Neural crest cell (in vitro differentiated cells): ENCODE results near the gene PEX1. TPM values are rescaled to one million over a fixed set of nuclear protein-coding genes. Genes with fewer than 3 reads are reported as not detected.

Source experiments
- DNase-seq: peaks from one replicate; pipeline ENCODE4 v3.0.0; 2021; ENCODE audit warnings: low read depth, mixed read lengths, low spot score
- H3K27ac Mint-ChIP-seq: one replicate; pipeline ENCODE4 v1.8.0; 2021; ENCODE audit warnings: mild to moderate bottlenecking, mixed read lengths; ENCODE audit not compliant: unreplicated experiment
- H3K27me3 Mint-ChIP-seq: 2 replicates; pipeline ENCODE4 v1.8.0; 2021; ENCODE audit warnings: low read depth, mild to moderate bottlenecking, mixed read lengths
- H3K36me3 Mint-ChIP-seq: 2 replicates; pipeline ENCODE4 v1.8.0; 2021; ENCODE audit warnings: low read depth, mild to moderate bottlenecking, mixed read lengths
- H3K4me1 Mint-ChIP-seq: 2 replicates; pipeline ENCODE4 v1.8.0; 2021; ENCODE audit warnings: mixed read lengths
- H3K4me3 Mint-ChIP-seq: one replicate; pipeline ENCODE4 v1.8.0; 2021; ENCODE audit warnings: mild to moderate bottlenecking, mixed read lengths
- H3K9me3 Mint-ChIP-seq: 2 replicates; pipeline ENCODE4 v1.8.0; 2021; ENCODE audit warnings: mixed read lengths
- CTCF ChIP-seq: fragments of 200-600 bp; sonication (generic); conservative IDR thresholded peaks from 2 replicates; pipeline ENCODE4 v1.5.0; 2021; ENCODE audit warnings: antibody characterized with exemption, mild to moderate bottlenecking
- total RNA-seq: library from RNA; stranded (reverse); gene quantifications from 2 replicates; pipeline ENCODE4 v1.2.1, GENCODE V29; 2021

Gene PEX1
- total RNA-seq, 1 donor from 2014 or later: 24.8 TPM

DNA sequence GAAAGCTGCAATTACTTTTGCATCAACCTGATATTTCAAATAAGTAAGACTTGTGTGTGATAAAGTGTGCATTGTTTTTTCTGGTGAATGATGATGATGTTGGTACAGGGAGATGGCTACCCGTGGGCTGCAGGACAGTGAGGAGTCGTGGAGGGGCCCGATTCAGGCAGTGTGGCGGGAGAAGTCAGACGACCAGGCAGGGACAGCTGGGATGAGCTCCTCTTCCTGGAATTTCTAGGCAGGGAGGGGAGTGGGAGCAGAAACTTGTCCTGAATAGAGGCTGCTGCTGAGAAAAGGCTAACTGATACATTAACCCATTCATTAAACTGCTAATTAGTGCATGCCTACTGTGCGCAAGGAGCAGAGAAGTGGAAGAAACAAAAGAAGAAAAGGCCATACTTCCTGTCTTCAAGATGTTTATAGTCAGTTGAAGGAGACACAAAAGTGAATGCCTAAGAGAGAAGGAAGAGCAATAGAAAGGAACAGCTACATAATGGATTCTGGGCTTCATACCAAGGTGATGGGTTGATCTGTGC is 90.3 kb downstream of the PEX1 start:
- Mint-ChIP-seq H3K27ac (no peak overlapping the region), H3K27me3 (peaks cover 7% of the 10 kb centered on the region), H3K9me3 (peaks cover 7% of the 10 kb centered on the region), H3K4me1 (no peaks in the 10 kb centered on the region), H3K36me3 (no peaks in the 10 kb centered on the region), H3K4me3 (no peak overlapping the region)
- DNase-seq: no peak
- TF ChIP-seq CTCF: no peak

Other genes starting within 250 kb of the PEX1 start
- gene GATAD1, start 81.0 kb downstream of the PEX1 start, total RNA-seq: 38.7 and 42.3 TPM in 2 replicates
- gene ERVW-1, start 50.6 kb downstream of the PEX1 start, total RNA-seq: not detected in 2 replicates
- 13.6 and 14.5 TPM in 2 replicates for gene RBM48, start 275 bp upstream of the PEX1 start, total RNA-seq
- 37.6 and 42.1 TPM in 2 replicates for gene FAM133B, start 61.9 kb upstream of the PEX1 start, total RNA-seq